ENCODE data around the gene PHTF1. TPM values are rescaled to one million over a fixed set of nuclear protein-coding genes. Genes with fewer than 3 reads are reported as not detected.

PHTF1 gene
- total RNA-seq, 2 donors from 2014 or later: 8.5 to 9.8 TPM

GRCh38 chr1:113672491-113672890 lies 86.8 kb downstream of the PHTF1 start:
- no peak overlapping the region for H3K27ac ChIP-seq
- H3K4me3 ChIP-seq: no peak overlapping the region
- H3K4me1 ChIP-seq: no peaks in the 10 kb centered on the region
- no peaks in the 10 kb centered on the region for H3K36me3 ChIP-seq
- intact Hi-C loops (cut with DNase I): no loop called here
- H3K9ac ChIP-seq (ENCODE audit: low read depth in 2 of 2, low read length in 2 of 2): no peak overlapping the region
- TF ChIP-seq, protein P1, sequence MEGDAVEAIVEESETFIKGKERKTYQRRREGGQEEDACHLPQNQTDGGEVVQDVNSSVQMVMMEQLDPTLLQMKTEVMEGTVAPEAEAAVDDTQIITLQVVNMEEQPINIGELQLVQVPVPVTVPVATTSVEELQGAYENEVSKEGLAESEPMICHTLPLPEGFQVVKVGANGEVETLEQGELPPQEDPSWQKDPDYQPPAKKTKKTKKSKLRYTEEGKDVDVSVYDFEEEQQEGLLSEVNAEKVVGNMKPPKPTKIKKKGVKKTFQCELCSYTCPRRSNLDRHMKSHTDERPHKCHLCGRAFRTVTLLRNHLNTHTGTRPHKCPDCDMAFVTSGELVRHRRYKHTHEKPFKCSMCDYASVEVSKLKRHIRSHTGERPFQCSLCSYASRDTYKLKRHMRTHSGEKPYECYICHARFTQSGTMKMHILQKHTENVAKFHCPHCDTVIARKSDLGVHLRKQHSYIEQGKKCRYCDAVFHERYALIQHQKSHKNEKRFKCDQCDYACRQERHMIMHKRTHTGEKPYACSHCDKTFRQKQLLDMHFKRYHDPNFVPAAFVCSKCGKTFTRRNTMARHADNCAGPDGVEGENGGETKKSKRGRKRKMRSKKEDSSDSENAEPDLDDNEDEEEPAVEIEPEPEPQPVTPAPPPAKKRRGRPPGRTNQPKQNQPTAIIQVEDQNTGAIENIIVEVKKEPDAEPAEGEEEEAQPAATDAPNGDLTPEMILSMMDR (IDR thresholded peaks at IDR 0.05): no peak
- DNase-seq: no peak
- no peaks in the 10 kb centered on the region for H3K27me3 ChIP-seq
- no peaks in the 10 kb centered on the region for H3K9me3 ChIP-seq

DNA sequence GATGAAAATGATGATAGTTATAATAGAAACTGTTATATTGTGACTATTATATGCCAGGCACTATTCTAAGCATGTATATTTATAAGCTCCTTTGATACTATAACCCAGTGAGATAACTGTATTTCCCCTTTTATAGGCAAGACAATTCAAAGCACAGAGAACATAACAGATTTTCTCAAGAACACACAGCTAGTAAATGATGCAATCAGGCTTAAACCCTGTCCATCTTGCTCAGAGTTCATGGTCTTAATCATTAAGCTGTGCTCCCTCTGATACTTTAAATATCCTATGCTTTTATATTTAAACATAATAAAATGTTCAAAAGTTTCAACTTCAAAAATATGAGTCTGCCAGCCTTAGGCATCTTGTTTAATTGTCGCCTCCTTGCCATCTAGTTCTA lies 88.6 kb downstream of the PHTF1 start:
- TF ChIP-seq, protein P1 (IDR thresholded peaks at IDR 0.05): no peak
- intact Hi-C loops (cut with DNase I): no loop called here
- H3K4me1 ChIP-seq: no peaks in the 10 kb centered on the region
- no peak overlapping the region for H3K4me3 ChIP-seq
- no peak overlapping the region for H3K27ac ChIP-seq
- H3K9ac ChIP-seq (ENCODE audit: low read depth in 2 of 2, low read length in 2 of 2): no peak overlapping the region
- no peaks in the 10 kb centered on the region for H3K27me3 ChIP-seq
- DNase-seq: no peak
- no peaks in the 10 kb centered on the region for H3K9me3 ChIP-seq
- no peaks in the 10 kb centered on the region for H3K36me3 ChIP-seq

GRCh38 chr1:113669988-113670387 lies 89.3 kb downstream of the PHTF1 start:
- DNase-seq: no peak
- Histone ChIP-seq H3K27ac (no peak overlapping the region), H3K27me3 (no peaks in the 10 kb centered on the region), H3K4me1 (no peaks in the 10 kb centered on the region), H3K9me3 (no peaks in the 10 kb centered on the region), H3K9ac (ENCODE audit: low read depth in 2 of 2, low read length in 2 of 2) (no peak overlapping the region), H3K36me3 (no peaks in the 10 kb centered on the region), H3K4me3 (no peak overlapping the region)
- intact Hi-C loops (cut with DNase I): no loop called here
- TF ChIP-seq, protein P1 (IDR thresholded peaks at IDR 0.05): no peak

- no peaks in the 10 kb centered on the region for H3K36me3 ChIP-seq
- H3K4me1 ChIP-seq: no peaks in the 10 kb centered on the region
- no peak overlapping the region for H3K4me3 ChIP-seq
- H3K27ac ChIP-seq: no peak overlapping the region
- no peaks in the 10 kb centered on the region for H3K27me3 ChIP-seq
- intact Hi-C loops (cut with DNase I): no loop called here
- no peaks in the 10 kb centered on the region for H3K9me3 ChIP-seq
- no peak overlapping the region for H3K9ac ChIP-seq (ENCODE audit: low read depth in 2 of 2, low read length in 2 of 2)
- DNase-seq: no peak
- TF ChIP-seq, protein P1 (IDR thresholded peaks at IDR 0.05): no peak
Observed at GRCh38 chr1:113666126-113666525, 93.2 kb downstream of the PHTF1 start.

- intact Hi-C loops (cut with DNase I): no loop called here
- TF ChIP-seq, protein P1 (IDR thresholded peaks at IDR 0.05): no peak
- Histone ChIP-seq H3K9me3 (no peaks in the 10 kb centered on the region), H3K9ac (ENCODE audit: low read depth in 2 of 2, low read length in 2 of 2) (no peak overlapping the region), H3K36me3 (no peaks in the 10 kb centered on the region), H3K27me3 (no peaks in the 10 kb centered on the region), H3K27ac (no peak overlapping the region), H3K4me3 (no peak overlapping the region), H3K4me1 (no peaks in the 10 kb centered on the region)
- DNase-seq: no peak
Observed at GRCh38 chr1:113665071-113665470, 94.2 kb downstream of the PHTF1 start.

All from colonic mucosa (tissue), 4 donors.